Transverse colon (tissue), 3 donors: ENCODE results near the gene DDX10.

Source experiments
- CTCF ChIP-seq, 5 experiments: fragments of 200-600 bp in 3 of 5; fragments of 450-650 bp in 2 of 5; sonication (generic) in 3 of 5; IDR thresholded peaks; 1 replicate in 2 of 5; 2 replicates in 3 of 5; pipeline ENCODE4 v1.5.1; 2016 to 2017; ENCODE audit warnings: antibody characterized with exemption in 5 of 5, inconsistent platforms in 3 of 5, mild to moderate bottlenecking in 2 of 5, moderate library complexity in 1 of 5
- POLR2A ChIP-seq: fragments of 450-650 bp; IDR thresholded peaks from one replicate; pipeline ENCODE4 v1.6.1; 2016; ENCODE audit warnings: antibody characterized with exemption, mild to moderate bottlenecking, moderate library complexity

- TF ChIP-seq CTCF (IDR thresholded peaks at IDR 0.05) (no peak), POLR2A (no peak)
Observed at GRCh38 chr11:108933630-108934029, 268.8 kb downstream of the DDX10 start.
